Measurements from ENCODE around the gene SRP9.
"Not testable (repeated sequence)": the region's sequence is repeated elsewhere in the genome, so short reads cannot be mapped to it uniquely, and the experiment has no call there.

The SRP9 gene

GRCh38 chr1:225778337-225778669, 677 bp downstream of the SRP9 start:
- DNase-seq = no peak

GRCh38 chr1:225779165-225779564, 1.5 kb downstream of the SRP9 start:
- not testable (repeated sequence) for DNase-seq

- no peak for DNase-seq
These were observed 2.5 kb downstream of the SRP9 start for GRCh38 chr1:225780134-225780533.

GRCh38 chr1:225780630-225781029, 3.0 kb downstream of the SRP9 start:
- DNase-seq = no peak

- DNase-seq = not testable (repeated sequence)
These were observed 11.5 kb downstream of the SRP9 start for GRCh38 chr1:225789142-225789541.

GRCh38 chr1:225794954-225795353, 17.3 kb downstream of the SRP9 start:
- DNase-seq = no peak

GRCh38 chr1:225796097-225796496, 18.5 kb downstream of the SRP9 start:
- not testable (repeated sequence) for DNase-seq

GRCh38 chr1:225801146-225801545, 23.5 kb downstream of the SRP9 start:
- DNase-seq = not testable (repeated sequence)

- DNase-seq = no peak
These were observed 28.6 kb downstream of the SRP9 start for GRCh38 chr1:225806249-225806648.

- DNase-seq = not testable (repeated sequence)
These were observed 29.1 kb downstream of the SRP9 start for GRCh38 chr1:225806736-225807135.

- no peak for DNase-seq
These were observed 30.5 kb downstream of the SRP9 start for GRCh38 chr1:225808136-225808535.

GRCh38 chr1:225809842-225810578, 32.4 kb downstream of the SRP9 start, which contains the start of gene EPHX1:
Gene EPHX1, plus strand, starts transcription at chr1:225810124. Its CDS starts 18,606 bp downstream, at chr1:225828730.
- peak; percentile 67 for DNase-seq

- not testable (repeated sequence) for DNase-seq
These were observed 33.2 kb downstream of the SRP9 start for GRCh38 chr1:225810579-225811538.

GRCh38 chr1:225811622-225812487, 34.2 kb downstream of the SRP9 start:
- no peak for DNase-seq

GRCh38 chr1:225812488-225813213, 35.0 kb downstream of the SRP9 start:
- no peak for DNase-seq

- no peak for DNase-seq
These were observed 35.8 kb downstream of the SRP9 start for GRCh38 chr1:225813214-225813964.

GRCh38 chr1:225814381-225814780, 36.8 kb downstream of the SRP9 start:
- DNase-seq = no peak

GRCh38 chr1:225815090-225815489, 37.5 kb downstream of the SRP9 start:
- DNase-seq = not testable (repeated sequence)

GRCh38 chr1:225815526-225816178, 38.0 kb downstream of the SRP9 start:
- DNase-seq = no peak

- no peak for DNase-seq
These were observed 39.3 kb downstream of the SRP9 start for GRCh38 chr1:225816643-225817538.

Data from activated CD4-positive, CD25-positive, alpha-beta regulatory T cell treated with anti-CD3 and anti-CD28 coated beads, Interleukin-2, amount 50 U/mL, for 72 hours (primary cell).